Cerebellar cortex (tissue), 1 donor: ENCODE results near the gene ATP11A.
"Not testable (repeated sequence)": the region's sequence is repeated elsewhere in the genome, so short reads cannot be mapped to it uniquely, and the experiment has no call there.

ENCODE experiments used
- DNase-seq: peaks from one replicate; pipeline ENCODE4 v3.0.0-alpha.2; 2015; ENCODE audit warnings: low spot score

The ATP11A gene

DNA sequence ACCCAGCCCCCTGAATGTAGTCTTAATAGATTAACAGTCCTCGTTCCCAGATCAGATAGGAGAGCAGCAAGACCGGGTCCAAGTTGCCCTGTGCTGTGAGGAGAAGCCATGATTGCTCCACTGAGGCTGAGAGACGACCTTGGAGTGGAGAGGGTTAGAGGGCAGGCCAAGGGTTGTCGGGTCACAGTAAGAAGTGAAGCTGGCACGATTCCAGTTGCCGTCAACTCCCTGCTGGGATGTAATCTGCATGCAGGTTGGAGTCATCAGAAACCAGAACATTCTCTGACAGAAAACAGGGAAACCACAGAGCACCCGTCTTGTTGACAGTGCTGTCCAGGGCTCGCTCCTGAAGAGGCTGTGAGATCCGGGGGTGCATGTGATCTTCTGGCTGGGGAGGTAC lies 19.0 kb upstream of the ATP11A start:
- no peak for DNase-seq

DNA sequence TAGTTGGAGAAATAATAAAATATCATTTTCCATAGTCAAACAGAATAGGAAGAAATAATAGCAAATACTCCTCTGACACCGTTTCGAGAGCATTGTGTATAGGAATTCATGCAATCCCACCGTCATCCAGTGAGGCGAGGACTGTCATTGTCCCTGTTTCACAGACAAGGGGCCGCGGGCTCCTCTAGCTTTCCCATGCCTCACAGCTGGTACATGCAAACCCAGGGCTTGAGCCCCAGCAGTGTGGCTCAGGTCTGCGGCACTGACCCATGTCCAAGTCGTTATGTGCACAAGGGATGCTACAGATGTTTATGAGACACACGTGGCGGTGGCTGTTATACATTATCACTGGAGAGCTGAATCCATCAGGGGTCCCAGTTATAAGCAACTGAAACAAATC lies 18.5 kb upstream of the ATP11A start:
- no peak for DNase-seq

DNA sequence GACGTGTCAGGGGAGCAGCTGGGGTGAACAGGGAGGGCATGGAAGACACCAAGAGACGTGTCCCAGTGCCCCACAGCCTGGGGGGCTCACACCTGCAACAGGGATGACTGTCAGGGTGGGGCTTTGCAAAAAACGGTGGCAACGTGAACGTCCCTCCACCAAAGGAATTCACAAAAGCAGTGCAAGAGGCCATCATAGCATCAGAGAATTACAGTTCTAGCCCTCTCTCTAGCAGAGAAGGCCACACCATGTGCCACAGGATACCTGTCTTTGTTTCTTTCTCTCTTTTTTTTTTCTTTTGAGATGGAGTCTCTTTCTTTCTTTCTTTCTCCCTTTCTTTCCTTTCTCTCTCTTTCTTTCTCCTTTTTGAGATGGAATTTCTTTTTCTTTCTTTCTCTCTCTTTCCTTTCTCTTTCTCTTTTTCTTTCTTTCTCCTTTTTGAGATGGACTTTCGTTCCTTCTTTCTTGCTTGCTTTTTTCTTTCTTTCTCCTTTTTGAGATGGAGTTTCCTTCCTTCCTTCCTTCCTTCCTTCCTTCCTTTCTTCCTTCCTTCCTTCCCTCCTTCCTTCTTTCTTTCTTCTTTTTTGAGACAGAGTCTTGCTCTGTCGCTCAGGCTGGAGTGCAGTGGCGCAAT lies 17.1 kb upstream of the ATP11A start:
- DNase-seq = no peak

DNA sequence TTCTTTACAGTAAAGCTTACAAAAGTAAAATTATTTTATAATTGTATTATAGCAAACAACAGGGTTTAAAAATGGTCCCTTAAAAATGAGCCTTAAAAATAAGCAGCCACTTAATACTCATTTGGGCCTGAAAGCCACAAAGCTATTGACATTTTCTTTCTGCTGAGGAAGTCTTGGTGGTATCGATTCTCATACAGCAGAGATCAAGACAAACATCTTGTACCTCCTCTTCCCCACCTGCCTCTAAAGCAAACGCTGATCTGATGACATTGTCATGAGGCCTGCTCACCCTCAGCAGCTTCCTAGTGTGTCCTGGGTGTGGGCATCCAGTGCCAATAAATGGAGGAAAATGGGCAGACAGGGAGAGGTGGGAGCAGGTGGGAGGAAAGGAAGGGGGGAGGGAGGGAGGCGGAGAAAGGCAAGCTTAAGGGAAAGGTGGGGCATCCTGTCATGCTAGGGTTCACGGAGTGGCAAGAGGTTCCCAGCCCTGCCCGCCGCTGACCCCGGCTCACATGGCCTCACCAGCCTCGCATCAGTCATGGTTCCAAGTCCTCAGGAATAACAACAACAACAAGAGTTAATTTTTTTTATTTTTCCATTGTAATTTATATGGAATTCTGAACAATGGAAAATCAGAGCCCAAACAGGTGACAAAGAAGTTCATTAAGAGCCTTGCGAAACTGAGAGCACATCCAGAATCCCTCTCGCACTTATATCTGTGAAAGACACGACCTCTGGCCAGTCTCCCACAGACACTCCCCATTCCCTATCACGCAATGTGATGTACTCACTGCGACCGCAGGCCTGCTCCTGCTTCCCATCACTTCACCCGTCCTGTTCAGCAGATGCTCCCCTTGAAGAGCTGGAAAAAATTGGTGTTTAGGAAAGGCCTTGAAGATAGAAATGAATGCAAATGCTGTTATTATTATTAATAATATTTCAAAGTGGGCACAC lies 15.1 kb upstream of the ATP11A start:
- no peak for DNase-seq

DNA sequence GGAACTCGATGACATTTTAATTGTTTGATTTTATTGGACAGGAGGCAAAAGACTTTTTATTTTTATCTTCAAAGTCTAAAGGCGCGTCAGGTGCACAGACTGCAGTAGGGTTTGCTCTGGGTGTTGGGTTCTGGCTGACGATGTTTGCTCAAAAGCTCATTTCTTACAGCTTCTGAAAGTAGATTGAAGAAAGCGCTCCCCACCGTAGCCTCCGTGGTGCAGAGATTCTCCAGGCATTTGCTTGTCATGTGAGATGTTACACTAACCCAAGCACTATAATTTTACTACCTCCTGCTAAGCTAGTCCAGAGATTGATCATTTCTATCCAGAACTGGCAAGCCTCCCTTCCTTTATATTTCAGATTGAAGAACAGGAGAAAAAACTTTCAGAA lies 14.5 kb upstream of the ATP11A start:
- DNase-seq = no peak

DNA sequence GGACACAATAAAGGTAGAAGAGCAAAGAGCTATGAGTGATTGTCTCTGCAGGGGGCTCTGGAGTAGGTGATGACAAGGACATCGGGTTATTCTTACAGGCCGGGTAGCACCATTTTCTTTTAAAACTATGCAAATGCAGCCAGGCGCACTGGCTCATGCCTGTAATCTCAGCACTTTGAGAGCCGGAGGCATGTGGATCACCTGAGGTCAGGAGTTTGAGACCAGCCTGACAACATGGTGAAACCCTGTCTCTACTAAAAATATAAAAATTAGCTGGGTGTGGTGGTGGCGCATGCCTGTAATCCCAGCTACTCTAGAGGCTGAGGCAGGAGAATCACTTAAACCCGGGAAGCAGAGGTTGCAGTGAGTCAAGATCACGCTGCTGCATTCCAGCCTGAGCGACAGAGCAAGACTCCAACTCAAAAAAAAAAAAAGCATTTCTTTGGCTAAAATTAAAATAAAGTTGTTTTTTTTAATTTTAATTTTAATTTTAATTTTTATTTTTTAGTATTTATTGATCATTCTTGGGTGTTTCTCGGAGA lies 12.3 kb upstream of the ATP11A start:
- DNase-seq = not testable (repeated sequence)

DNA sequence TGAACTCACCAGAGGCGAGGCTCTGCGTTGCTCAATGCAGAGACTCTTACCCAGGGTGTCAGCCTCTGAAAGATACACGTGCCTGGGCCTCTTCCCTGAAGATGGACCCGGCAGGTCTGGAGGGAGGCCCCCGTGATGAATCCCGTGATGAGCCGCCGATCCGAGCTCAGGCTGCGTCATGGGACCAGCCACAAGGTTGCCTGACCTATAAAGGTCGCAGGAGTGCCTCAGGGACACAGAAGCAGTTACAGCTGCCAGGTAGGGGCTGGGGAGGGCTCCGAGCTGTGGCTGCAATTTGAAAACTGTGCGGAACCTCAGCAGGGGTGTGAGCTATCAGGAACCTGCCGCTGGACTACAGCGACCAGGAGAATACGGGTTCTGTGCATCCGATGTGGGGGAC lies 10.5 kb upstream of the ATP11A start:
- DNase-seq = no peak

DNA sequence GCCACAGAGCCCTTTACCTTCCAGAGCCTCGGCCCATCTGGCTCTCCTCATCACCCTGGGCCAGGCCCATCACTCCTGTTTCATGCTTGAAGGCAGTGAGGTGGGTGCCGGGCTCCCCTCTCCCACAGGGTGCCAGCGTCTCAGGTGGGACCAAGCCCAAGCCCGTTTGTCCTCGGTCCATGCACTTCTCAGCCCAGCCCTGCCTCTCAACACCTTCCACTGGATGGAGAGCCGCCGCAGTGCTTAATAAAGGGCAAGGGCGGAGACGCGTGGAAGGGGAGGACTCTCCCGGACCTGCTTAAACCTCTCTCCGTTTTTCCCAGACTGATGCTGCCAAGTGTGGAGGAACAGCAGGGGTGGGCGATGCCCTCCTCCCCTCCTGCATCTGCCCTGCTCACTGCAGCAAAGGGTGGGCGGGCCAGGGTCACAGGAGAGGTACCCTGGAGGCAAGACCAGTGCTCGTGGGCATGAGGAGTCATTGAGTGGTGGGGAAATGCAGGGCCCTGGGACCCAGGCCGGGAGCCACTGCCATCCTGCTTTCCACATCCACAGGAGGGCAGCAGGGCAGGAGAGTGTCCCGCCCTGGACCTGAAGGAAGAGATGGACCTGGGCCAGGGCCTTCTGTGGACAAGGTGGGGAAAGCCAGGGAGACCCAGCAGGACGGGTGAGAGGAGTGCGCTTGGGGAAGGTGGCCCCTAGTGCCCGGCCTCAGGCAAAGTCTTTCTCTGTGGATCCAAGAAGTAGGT lies 9.7 kb upstream of the ATP11A start:
- no peak for DNase-seq

DNA sequence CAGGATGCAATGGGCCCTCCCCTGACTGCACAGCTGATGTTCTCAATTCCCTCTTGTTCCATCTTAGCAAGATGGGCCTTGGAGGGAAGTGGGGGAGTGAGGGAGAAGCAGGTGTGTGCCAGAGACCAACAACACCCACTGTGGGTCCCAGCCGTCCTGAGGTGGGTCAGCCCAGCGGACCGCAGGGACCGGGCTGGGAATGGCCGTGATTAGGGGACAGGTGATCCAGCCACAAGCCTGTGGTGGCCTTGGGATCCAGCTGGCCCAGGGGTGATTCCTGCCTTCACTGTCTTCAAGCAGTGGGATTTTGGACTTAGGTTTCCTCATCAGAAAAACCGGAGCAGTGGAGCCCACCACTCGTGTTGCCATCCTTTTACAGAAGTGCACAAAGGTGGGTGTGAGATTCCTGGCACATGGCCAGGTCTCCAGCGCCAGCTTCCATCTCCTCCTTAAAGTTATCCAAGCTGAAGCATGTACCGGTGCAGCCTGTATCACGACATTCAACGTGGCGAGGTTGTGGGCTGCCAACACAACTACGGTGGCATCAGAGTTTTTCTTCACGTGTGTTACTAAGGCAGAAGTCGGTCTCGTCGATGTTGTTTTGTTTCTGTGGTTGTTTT lies 9.0 kb upstream of the ATP11A start:
- DNase-seq = no peak

DNA sequence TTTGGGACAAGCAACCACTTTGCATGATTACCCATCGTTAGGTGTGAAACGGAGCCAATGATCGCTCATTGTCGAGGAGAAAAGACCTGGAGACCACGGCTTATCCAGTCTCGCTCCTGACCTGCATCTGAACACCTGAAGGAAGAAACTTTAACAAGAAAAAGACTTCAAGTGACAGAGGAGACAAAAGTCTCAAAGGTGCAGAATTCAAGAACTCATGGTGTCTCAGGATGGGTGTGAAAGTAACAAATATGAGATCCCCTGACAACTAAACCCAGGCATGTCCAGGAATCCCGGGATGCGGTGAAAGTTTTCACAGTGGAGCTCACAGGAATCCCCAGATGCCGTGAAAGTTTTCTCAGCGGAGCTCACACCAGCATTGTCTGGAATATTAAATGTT lies 6.3 kb upstream of the ATP11A start:
- no peak for DNase-seq

DNA sequence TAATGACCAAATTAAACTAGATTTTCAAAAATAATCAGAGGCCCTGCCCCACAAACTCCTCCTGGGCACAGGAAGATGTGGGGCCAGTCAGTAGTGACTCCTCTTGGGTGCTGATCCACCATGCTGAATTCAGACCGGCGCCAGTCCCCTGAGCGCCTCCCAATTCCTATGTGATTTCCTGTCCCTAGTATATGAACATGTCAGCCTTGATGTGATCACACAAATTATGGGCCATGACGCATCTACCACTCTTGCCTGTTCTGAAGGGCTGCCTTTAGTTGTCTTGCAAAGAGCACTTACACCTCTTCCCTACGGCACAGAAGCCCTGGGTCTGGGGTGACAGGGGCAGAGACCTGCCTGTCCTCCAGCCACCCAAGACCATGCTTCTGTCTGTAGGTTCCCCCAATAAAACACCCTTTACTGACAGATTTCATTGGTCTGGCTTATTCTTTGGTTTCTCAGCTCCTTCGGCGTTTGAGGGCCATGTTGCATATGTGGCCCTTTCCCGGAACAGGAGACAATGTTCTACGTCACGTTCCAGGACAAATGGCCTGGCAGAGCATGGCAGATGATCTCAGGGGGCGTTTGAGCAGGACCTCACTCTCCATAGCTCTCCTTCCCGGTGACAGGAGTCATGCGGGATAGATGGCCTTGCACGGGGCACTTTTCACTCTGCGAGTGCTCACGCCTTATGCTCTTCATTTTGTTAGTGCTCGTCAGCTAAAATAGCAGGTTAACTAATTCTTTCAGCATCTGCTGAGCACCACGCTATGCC lies 5.6 kb upstream of the ATP11A start:
- DNase-seq = no peak

DNA sequence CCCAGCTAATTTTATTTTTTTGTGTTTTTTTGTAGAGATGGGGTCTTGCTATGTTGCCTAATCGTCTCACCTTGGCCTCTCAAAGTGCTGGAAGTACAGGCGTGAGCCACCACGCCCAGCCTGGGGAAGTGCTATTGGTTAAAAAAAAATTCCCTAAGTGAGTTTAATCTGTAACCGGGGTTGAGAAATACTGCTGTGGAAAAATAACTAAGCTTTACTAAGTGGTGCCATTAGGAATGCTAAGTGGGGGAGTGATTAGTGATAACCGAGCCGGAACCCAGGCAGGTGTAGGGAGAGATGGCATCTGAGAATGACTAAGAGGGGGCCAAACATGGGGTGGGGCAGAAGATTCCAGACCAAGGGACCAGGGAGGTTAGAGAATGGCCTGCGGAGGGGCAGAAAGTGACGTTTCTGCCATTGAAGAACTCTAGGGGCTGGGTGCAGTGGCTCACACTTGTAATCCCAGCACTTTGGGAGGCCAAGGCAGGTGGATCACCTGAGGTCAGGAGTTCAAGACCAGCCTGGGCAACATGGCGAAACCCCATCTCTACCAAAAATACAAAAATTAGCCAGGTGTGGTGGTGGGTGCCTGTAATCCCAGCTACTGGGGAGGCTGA lies 4.5 kb upstream of the ATP11A start:
- not testable (repeated sequence) for DNase-seq

DNA sequence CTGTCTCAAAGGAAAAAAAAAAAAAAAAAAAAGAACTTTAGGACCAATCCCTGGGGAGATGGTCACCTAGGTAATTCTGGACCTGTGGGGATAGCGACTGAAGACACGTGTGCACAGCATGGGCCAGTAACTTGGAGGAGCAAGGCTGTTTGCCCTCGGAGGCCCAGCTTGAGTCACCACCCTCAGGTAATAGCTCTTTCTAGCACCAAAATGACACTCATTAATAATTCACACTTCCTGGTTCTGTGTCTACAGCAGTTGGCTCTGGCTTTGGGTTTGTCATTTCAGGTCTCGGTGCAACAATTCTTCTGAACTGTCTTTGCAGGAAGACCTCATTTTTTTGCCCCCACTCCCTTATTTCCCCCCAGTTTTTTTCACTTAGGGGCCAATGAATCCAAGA lies 3.9 kb upstream of the ATP11A start:
- no peak for DNase-seq

DNA sequence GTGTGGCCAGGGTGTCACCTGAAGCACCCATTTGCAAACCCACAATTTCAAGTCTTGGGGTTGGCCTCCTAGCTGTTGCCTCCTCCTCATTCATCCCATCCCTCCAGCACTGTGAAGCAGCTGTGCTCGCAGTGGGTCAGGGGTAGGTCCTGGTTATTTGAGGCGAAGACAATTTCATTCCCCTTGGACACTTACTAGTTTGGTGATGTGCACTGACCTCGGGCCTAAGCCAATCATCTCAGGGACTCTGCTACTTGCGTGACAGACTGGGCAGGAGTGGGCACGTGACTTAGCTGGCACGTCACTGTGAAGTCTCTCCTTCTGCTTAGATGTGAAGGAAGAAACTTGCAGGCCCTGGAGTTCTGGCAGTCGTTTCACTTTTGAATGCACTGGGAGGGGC lies 3.5 kb upstream of the ATP11A start:
- DNase-seq = no peak

DNA sequence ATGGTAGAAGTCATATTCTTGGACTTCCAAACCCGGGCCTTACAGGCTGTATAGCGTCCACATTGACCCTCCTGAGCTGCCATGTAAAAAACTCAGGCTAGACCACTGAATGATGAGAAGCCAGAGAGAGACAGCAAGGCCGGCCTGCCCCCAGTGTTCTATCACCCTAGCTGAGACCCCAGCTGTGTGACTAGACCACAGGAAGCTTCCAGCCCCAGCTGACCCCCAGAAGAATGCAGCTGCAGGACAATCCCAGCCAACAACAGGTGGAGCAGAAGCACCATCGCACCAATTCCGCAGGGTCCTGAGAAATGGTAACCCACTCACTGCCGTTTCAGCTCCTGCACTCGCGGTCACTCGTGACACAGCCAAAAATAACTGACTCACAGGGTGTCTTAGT lies 2.9 kb upstream of the ATP11A start:
- no peak for DNase-seq

DNA sequence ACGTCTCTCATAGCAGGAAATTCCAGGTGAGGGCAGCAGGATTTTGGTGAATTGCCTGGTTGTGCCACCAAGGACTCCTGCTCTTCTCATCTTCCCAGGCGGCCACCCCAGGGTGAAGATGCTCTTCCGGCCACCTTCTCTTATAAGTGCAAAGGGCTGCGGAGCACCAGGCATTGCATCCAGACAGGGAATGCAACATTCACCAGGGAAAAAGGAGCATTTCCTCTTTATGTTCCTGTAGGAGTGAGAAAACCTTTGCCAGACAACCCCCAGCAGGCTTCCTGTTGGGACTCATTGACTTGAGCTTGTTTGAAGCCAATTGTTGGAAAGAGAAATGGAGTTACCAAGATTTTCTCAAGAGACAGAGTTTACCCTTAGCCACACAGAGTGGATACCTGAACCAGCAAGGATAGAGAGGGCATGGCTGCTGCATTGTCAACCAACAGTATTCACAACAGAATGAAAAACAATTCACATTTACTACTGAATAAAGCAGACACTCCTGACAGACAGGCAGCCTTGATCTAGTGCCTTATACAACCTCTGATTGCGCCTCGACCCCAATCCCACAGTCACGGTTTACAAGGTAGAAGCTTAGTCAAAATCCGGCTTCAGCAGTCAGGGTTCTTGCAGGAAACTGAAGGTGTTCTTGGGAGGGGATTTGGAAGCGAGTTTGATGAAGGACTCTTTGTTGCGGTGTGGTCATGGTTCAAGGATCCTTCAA lies 1.8 kb upstream of the ATP11A start:
- DNase-seq = no peak

DNA sequence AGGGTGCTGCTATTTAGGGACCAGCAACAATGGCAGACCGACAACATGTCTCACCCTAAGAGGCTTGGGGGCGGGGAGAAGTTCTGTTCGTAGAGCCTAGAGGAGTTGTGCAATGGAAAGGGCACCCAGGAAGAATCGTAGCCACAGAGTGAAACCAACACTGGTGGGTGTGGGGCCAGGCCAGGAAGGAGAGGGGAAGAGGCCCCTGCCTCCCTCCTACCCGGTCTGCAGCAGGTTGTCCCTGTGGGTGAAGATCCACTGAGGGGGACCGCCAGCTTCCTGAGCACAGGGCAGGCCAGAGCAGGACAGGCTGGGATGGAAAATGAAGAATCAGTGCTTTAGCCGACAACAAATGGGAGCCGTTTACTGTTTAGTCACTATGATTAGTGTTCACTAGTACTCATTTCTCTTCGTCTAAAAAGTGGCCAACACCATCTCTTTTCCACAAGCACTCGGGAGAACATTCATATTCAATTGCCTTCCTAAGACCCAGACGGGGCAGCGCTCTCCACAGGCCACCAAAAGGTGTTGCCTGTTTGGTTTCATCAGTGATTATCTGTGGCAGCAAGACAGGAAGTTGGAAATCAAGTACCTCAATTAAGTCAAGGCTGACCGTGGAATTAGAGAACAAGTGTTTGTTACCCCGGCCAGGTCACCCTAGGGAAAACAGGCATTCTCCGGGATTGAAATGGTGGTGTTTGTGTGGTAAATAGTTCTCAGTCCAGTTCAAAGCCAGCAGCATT lies 1.1 kb upstream of the ATP11A start:
- DNase-seq = peak; percentile 57

DNA sequence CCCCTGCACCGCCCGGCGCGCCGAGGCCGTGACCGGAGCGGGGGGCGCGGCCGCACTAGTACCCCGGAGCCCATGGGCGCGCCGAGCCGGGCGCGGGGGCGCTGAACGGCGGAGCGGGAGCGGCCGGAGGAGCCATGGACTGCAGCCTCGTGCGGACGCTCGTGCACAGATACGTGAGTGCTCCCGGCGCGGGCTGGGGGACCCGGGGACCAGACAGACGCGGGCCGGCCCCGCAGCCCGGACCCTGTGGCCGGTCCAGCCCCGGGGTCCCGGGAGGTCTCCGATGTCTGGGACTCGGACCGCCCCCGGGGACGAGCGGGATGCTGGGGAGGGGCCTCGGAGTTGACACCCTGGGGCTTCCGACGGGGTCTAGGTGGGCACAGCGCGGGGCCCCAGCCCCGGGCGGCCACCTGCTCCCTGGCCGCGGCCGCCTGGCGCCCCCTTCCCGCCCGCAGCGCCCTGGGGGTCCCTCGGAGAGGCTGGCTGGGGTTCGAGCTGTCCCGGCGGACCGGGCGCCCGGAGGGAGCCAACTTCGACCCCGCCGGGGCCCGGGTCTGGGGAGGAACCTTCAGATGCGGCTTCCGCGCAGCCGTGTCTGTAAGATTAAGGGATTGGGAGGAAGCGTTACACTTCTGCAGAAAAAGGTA lies 568 bp downstream of the ATP11A start:
- no peak for DNase-seq

DNA sequence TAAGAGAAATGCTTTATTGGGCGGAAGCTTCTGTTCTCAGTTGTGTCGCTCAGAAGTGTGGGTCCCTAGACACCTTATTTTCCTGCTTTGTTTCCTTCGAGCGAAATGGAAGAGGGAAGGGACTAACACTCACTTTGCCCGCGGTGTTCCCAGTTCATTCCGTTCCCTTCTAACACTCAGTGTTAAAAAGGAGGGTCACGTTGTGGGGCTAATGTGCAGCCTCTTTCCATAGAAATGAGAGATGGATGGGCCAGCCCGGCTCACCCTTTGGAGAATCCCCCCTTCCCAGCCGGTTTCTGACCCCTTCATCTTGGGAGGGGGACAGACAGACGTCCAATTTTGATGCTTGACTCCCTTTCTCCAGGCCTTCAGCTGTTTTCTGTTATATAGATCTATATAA lies 2.3 kb downstream of the ATP11A start:
- no peak for DNase-seq
